Retina (tissue), 1 donor: ENCODE data around the gene HS1BP3.

Experiments used
- DNase-seq: peaks from one replicate; pipeline ENCODE4 v3.0.0-alpha.2; 2016

Gene HS1BP3

GRCh38 chr2:20615466-20616241 lies 35.2 kb downstream of the HS1BP3 start:
- no peak for DNase-seq

- DNase-seq: no peak
These were observed 35.8 kb downstream of the HS1BP3 start for GRCh38 chr2:20615068-20615465.

GRCh38 chr2:20614201-20615067 lies 36.5 kb downstream of the HS1BP3 start:
- DNase-seq: peak; percentile 64

- no peak for DNase-seq
These were observed 37.7 kb downstream of the HS1BP3 start for GRCh38 chr2:20612925-20613916.

GRCh38 chr2:20611844-20612356 lies 39.0 kb downstream of the HS1BP3 start:
- no peak for DNase-seq

GRCh38 chr2:20611077-20611843 lies 39.6 kb downstream of the HS1BP3 start:
- DNase-seq: no peak

GRCh38 chr2:20609995-20610357 lies 40.9 kb downstream of the HS1BP3 start:
- DNase-seq: no peak

GRCh38 chr2:20609349-20609994 lies 41.4 kb downstream of the HS1BP3 start:
- DNase-seq: no peak

- no peak for DNase-seq
These were observed 42.1 kb downstream of the HS1BP3 start for GRCh38 chr2:20608666-20609348.

- no peak for DNase-seq
These were observed 43.5 kb downstream of the HS1BP3 start for GRCh38 chr2:20607446-20607845.

- no peak for DNase-seq
These were observed 44.7 kb downstream of the HS1BP3 start for GRCh38 chr2:20606198-20606597.

GRCh38 chr2:20604951-20605381 lies 45.9 kb downstream of the HS1BP3 start:
- DNase-seq: no peak

- no peak for DNase-seq
These were observed 46.4 kb downstream of the HS1BP3 start for GRCh38 chr2:20604401-20604911.

GRCh38 chr2:20603791-20604190 lies 47.1 kb downstream of the HS1BP3 start:
- no peak for DNase-seq

GRCh38 chr2:20602803-20603202 lies 48.1 kb downstream of the HS1BP3 start:
- DNase-seq: no peak

- no peak for DNase-seq
These were observed 50.1 kb downstream of the HS1BP3 start for GRCh38 chr2:20600756-20601325.

- no peak for DNase-seq
These were observed 50.9 kb downstream of the HS1BP3 start for GRCh38 chr2:20599861-20600461.

- no peak for DNase-seq
These were observed 51.8 kb downstream of the HS1BP3 start for GRCh38 chr2:20599001-20599600.

- no peak for DNase-seq
These were observed 53.1 kb downstream of the HS1BP3 start for GRCh38 chr2:20597860-20598183.
